ENCODE results near the gene PLXNA2.

PLXNA2 gene

DNA sequence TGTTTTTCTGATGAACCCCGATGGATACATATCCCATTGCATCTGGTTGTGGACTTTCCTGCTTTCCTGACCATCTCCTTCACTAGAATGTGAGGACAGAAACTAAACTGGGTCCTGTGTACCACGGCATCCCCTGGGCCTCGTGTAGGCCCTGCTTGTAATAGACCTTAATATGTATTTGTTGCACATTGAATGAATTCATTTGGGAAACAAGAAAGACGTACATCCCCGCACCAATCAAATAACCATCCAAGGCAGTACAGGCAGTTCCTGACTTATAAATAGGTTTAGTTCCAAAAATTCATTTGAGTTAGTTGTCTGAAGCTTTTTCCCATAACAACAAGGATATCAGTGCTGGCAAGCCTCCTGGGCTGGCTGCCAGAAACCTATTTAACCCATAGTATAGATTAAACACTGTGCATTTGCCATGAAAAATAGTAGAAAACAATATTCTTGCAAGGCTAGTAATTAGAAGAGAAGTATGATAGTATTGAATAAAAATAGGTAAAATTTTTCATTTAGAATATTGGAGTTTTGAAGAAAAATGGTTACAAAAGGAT, 251.4 kb downstream of the PLXNA2 start:
- FAIRE-seq (no peak), DNase-seq (ENCODE audit: insufficient read length, low spot score) (no peak)
- TF ChIP-seq, protein P1, sequence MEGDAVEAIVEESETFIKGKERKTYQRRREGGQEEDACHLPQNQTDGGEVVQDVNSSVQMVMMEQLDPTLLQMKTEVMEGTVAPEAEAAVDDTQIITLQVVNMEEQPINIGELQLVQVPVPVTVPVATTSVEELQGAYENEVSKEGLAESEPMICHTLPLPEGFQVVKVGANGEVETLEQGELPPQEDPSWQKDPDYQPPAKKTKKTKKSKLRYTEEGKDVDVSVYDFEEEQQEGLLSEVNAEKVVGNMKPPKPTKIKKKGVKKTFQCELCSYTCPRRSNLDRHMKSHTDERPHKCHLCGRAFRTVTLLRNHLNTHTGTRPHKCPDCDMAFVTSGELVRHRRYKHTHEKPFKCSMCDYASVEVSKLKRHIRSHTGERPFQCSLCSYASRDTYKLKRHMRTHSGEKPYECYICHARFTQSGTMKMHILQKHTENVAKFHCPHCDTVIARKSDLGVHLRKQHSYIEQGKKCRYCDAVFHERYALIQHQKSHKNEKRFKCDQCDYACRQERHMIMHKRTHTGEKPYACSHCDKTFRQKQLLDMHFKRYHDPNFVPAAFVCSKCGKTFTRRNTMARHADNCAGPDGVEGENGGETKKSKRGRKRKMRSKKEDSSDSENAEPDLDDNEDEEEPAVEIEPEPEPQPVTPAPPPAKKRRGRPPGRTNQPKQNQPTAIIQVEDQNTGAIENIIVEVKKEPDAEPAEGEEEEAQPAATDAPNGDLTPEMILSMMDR (IDR thresholded peaks at IDR 0.05; ENCODE audit: insufficient read depth, missing control alignments) = no peak

- TF ChIP-seq, protein P1 (IDR thresholded peaks at IDR 0.05; ENCODE audit: insufficient read depth, missing control alignments) = no peak
- FAIRE-seq (no peak), DNase-seq (ENCODE audit: insufficient read length, low spot score) (no peak)
Measured at GRCh38 chr1:207991583-207992026, 252.6 kb downstream of the PLXNA2 start.

DNA sequence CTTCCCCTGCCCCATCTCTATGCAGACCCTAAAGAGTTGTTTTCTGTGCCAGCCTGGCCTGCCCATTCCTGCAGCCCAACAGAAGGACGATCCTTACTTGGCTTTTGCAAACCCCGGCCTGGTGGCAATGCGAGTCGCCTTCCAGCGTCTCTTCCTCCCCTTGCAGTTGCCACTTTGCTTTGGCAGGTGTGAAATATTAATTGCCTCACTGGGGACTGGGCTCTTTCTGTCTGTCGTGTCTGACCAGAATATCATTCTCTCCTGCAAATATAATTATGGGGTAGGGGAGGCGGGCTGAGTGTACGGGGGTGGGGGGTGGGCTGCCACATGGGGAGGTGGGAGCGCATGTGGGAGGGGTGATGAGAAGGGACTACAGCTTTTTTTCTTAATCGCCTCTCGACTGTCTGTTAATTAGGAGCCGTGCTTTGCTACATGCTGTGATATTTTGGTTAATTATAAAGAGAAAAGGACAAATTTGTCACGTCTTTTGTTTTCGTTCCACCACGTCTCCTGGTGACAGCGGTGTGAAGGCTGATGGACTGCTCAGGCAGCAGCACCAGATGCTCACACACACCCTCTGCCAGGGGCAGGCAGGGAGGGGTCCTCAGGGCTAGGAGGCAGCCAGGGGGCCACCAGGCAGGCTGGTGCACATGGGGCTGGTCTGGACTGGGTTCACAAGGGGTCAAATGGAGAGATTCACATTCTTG, 253.2 kb downstream of the PLXNA2 start:
- TF ChIP-seq, protein P1 (IDR thresholded peaks at IDR 0.05; ENCODE audit: insufficient read depth, missing control alignments) = no peak
- no peak for FAIRE-seq
- no peak for DNase-seq (ENCODE audit: insufficient read length, low spot score)

DNA sequence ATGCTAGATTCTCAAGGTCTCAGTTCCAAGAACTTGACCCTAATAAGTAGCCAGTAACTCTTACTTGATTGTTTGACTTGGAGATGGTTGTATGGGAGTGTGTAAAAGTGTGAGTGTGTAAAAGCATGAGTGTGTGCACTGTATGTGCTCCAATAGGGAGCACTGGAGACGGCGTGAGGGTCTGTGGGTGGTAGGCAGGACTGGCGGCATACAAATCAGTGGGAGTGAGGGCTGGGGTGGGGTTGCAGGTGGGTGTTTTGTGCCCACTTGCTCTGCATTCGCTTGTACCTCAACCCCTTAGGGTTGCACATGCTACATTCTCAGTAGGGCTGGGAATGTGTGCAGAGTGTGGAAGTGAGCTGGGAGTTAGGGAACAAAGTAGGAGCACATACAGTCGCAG, 253.7 kb downstream of the PLXNA2 start:
- DNase-seq (ENCODE audit: insufficient read length, low spot score) = no peak
- TF ChIP-seq, protein P1 (IDR thresholded peaks at IDR 0.05; ENCODE audit: insufficient read depth, missing control alignments) = no peak
- FAIRE-seq = no peak

DNA sequence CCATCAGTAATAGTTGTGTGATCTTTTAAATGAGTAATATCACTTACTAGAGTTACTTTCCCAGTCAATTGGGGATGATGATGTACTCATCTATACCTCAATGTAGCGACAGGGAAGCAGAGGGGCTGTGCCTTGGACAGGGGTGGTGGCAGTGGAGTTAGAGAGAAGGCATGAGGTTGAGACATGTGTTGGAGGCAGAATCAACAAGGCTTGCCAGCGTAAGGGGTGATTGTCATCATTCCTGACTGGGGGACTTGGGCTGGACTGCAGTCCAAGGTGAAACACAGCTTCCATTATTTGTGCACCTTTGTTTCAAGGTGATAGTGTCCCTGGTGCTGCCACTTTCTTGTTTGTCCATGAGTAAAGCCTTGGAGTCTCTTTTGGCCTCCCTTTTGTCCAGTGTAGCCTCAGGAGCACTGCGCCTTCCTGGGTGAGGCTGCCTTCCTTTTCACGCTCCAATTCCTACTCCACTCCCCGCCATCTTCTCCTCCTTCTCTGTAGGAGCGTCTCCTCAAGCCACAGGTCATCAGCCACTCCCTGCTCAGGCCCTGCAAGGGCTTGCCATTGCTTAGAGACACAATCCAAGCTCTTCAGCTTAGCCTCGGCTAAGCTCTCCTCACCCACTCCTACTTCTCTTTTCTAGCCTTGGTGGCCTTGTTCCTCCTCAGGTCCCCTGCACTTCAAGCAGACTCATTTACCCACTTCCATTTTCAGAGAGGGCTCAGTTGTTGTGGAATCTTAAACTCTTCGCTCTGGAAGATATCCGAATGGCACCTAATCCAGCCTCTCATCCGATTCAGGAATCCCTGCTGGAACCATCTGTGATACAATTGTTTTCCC, 255.6 kb downstream of the PLXNA2 start:
- TF ChIP-seq, protein P1 (IDR thresholded peaks at IDR 0.05; ENCODE audit: insufficient read depth, missing control alignments) = no peak
- FAIRE-seq = no peak
- DNase-seq (ENCODE audit: insufficient read length, low spot score) = no peak

GRCh38 chr1:207987164-207987563, 257.0 kb downstream of the PLXNA2 start:
- TF ChIP-seq, protein P1 (IDR thresholded peaks at IDR 0.05; ENCODE audit: insufficient read depth, missing control alignments) = no peak
- no peak for FAIRE-seq
- no peak for DNase-seq (ENCODE audit: insufficient read length, low spot score)
